ENCODE results near the gene SLC6A9.

SLC6A9 gene

DNA sequence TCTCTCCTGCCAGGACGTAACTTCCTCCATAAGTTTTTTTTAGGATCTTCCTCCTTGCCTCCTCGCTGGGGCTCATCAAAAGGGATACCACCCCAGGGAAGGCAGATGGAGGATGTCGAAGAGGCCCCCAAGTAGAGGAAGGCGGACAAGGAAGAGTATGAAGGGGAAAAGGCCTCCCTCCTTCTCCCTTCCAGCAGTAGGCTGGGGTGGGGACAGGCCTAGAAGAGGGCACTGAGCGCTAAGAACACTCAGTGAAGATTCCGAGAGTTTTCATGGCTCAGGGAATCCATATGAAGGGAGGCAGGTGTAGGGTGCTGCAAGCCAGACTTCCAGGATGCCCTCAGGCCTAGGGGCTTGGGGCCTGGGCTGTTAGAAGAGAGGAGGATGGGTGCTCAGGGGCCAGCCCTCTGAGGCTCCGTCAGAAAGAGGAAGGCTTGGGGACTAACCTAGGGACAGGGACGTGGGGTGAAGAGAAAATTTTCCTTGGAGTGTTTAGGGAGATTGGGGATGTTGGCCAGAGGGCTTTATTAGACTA is 1.8 kb upstream of the SLC6A9 start:
- TF ChIP-seq, protein P1, sequence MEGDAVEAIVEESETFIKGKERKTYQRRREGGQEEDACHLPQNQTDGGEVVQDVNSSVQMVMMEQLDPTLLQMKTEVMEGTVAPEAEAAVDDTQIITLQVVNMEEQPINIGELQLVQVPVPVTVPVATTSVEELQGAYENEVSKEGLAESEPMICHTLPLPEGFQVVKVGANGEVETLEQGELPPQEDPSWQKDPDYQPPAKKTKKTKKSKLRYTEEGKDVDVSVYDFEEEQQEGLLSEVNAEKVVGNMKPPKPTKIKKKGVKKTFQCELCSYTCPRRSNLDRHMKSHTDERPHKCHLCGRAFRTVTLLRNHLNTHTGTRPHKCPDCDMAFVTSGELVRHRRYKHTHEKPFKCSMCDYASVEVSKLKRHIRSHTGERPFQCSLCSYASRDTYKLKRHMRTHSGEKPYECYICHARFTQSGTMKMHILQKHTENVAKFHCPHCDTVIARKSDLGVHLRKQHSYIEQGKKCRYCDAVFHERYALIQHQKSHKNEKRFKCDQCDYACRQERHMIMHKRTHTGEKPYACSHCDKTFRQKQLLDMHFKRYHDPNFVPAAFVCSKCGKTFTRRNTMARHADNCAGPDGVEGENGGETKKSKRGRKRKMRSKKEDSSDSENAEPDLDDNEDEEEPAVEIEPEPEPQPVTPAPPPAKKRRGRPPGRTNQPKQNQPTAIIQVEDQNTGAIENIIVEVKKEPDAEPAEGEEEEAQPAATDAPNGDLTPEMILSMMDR (IDR thresholded peaks at IDR 0.05): no peak

DNA sequence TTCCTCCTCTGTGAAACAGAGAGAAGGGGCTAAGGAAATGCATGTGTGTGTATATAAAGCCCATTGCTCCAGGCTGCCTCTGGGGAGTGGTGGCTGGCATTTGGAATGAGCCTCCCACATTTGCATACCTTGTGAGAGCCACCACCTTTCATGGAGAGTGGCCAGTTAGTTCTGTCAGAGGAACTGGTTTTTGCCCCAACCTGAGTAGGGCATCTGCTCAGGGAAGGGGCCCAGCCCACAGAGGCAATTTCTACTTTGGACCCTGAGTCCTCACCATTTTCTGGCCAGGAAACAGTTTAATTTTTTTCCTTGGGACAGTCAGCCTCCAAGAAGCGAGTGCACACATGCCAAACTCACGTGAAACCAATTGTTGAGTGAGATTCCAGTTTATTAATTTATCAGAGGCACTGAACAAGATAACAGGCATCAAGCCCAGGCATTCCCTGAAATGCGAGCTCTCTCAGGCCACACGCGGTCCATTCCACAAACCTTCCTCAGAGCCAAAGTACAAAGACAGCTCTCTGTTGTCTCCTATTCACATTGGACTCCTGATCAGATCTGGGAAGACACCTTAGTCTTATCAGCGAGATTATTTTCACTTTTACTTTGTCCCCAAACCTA is 1.0 kb upstream of the SLC6A9 start:
- TF ChIP-seq, protein P1 (IDR thresholded peaks at IDR 0.05): no peak

DNA sequence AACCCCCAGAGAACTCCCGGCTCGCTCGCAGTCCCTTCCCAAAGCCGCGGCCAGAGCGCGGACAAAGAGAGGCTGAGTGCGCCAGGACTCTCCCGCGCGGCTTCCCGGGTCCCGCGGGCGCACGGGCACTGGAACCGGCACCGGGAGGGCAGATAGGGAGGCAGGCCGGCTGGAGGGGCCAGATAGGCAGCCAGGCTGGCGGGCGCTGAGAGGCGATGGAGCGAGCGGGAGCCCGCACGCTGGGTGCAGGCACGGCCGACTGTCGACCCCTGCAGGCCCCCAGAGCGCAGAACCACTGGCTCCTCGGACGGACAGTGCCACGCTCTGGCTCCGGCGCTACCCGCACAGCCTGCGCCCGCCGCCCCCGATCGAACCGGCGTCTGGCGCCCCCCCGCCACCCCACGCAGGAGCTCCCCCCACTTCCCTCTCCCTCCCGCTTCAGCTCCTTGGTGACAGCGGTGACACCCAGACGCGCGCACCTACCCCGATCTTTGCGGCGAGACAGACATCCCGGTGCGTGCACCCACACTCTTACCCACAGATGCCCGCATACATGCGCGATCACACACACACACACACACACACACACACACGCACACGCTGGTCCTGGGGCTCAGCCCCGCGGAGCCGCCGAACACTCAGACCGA is 534 bp downstream of the SLC6A9 start:
- TF ChIP-seq, protein P1 (IDR thresholded peaks at IDR 0.05): no peak

DNA sequence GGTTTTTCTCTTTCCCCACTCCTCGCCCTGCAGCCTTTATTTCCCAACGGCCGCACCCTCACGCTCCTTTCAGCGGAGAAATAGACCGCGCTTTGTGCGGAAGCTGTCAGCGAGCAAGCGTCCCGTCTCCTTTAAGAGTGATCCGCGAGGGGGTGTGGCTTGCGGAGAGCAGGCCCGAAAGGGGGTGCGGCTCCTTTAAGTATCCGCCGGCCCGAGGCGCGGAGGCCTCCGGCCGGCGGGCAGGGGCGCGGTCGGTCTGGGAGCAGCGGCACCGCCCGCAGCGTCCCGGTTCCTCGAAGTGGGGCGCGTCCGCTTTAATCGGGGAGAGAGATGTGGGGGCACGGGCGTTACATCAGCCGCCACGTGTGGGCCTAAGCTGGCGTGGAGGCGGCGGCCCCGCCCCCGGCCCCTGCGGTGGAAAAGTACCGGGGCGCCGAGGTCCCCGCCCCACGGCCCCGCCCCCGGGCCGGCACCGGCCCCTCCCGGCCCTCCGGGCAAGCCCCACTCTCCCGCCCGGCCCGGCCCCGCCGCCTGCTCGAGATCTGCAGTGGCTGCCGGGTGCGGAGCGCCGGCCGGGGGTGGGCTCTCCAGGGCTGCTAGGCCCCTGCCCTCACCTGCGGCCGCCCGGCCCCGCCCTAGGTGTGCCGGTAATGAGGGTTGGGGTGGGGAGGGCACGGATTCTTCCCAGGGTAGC is 1.2 kb downstream of the SLC6A9 start:
- TF ChIP-seq, protein P1 (IDR thresholded peaks at IDR 0.05): no peak

DNA sequence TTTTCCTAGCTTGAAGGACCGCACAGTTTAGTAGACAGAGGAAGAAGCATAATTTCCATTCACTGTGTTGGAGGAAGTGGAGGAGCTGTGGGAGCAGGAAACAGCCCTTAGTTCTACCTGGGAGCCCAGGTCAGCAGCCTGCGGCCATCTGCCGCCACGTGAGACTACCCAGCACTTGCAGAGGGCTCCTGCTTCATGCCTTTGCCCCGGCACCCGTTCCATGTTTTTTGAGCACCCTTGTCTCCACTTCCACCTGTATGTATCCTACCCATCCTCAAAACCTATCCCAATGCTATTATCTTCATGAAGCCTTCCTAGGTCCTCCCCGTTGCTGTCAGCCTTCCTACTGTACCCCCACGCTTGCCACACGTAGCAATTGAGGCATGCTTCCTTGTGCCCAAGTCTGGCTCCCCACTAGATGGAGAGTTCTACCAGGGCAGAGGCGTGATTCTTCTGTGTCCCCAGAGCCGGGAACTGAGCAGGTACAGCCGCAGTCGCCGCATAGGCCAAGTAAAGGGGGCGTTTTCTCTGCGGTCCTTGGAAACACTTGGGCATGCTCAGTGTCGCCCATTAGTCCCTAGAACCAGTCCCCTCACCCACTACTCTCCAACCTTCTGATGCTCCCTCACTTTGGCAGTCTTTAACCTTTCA is 1.9 kb downstream of the SLC6A9 start:
- TF ChIP-seq, protein P1 (IDR thresholded peaks at IDR 0.05): no peak

DNA sequence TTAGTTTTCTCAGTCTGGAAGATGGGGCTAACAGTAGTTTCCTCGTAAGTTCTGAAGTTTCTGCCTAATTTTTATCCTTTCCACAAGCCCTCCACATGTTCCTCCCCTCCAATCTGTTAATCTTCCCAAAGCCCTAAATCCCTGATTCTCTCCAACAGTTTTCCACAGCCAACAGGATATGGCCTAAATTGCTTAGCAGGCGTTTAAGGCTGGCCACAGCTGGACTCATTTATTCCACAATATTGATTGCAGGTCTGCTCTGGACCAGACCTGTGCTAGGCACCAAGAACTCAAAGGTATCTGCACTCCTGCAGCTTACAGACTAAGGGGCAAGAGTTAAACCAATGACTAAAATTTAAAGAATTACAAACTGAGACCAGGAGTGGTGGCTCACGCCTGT is 3.9 kb downstream of the SLC6A9 start:
- TF ChIP-seq, protein P1 (IDR thresholded peaks at IDR 0.05): no peak

DNA sequence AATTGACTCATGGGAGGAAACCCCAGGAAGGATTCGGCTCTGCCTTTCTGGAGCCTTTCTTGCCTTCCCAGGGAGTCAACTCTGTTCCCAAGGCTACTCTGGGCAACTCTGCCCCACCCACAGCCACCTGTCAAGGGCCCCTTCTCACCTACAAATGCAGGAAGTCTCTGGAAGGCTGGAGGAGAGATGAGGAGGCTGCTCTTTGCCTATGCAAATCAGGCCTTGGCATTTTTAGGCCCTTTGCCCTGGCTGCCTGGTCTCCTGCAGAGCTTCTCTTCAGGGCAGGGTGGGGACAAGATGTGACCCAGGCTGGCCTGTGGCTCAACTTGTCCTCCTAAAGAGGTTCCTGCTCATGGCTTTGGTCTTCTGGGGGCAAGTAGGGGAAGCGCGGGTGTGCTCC is 5.4 kb downstream of the SLC6A9 start:
- TF ChIP-seq, protein P1 (IDR thresholded peaks at IDR 0.05): no peak
